Measurements from ENCODE around the gene UBASH3B.

DNA sequence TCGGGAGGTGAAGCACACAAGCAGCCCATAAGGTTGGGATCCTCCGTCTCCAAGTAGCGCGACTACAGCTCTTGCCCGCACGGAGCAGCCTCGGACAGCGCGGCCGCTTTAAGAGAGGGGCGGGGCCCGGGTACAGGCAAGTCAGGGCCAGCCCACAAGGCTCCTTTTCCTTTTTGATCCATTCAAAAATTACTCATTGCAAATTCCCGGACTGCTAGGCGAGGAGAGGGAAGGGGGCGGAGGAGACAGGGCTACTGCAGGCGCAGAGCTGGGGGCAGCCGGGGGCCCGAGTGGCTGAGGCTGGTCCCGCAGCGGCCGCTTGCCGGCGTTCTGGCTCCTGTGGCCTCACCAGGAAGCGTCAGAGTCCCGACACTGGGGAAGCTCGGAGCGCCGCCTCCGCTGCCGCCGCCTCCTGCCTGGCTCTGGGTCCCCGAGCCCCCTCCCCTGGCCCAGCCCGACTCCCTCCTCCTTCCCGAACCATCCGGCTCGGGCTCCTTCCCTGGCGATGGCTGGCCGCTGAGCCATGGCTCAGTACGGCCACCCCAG, at the start of gene UBASH3B:
- TF ChIP-seq, protein P1, sequence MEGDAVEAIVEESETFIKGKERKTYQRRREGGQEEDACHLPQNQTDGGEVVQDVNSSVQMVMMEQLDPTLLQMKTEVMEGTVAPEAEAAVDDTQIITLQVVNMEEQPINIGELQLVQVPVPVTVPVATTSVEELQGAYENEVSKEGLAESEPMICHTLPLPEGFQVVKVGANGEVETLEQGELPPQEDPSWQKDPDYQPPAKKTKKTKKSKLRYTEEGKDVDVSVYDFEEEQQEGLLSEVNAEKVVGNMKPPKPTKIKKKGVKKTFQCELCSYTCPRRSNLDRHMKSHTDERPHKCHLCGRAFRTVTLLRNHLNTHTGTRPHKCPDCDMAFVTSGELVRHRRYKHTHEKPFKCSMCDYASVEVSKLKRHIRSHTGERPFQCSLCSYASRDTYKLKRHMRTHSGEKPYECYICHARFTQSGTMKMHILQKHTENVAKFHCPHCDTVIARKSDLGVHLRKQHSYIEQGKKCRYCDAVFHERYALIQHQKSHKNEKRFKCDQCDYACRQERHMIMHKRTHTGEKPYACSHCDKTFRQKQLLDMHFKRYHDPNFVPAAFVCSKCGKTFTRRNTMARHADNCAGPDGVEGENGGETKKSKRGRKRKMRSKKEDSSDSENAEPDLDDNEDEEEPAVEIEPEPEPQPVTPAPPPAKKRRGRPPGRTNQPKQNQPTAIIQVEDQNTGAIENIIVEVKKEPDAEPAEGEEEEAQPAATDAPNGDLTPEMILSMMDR (IDR thresholded peaks at IDR 0.05), result no peak; the same call in 1 of the 2 replicates
- no peak for TF ChIP-seq ZFX (IDR thresholded peaks at IDR 0.05; ENCODE audit: borderline replicate concordance)
